Naive thymus-derived CD4-positive, alpha-beta T cell (primary cell): ENCODE data around the gene SETX. TPM values are rescaled to one million over a fixed set of nuclear protein-coding genes. Genes with fewer than 3 reads are reported as not detected.
A peak's percentile ranks its signal among the peaks of the same experiment; 100 is the strongest.

ENCODE experiments used
- ATAC-seq: fragments of 150-1000 bp; cut with Tn5 transposase; 2 replicates; pipeline ENCODE4 v1.10.0; 2021; ENCODE audit warnings: mild to moderate bottlenecking, moderate library complexity
- CTCF ChIA-PET: fragments of 350-600 bp; sonication (Branson Sonifier 250); formaldehyde crosslinking; loops from one replicate; lab custom pipeline; 2021; ENCODE audit warnings: antibody characterized with exemption; lab: Charles Lee
- POLR2A ChIA-PET: fragments of 350-600 bp; sonication (Branson Sonifier 250); formaldehyde crosslinking; loops from one replicate; lab custom pipeline; 2021; ENCODE audit warnings: antibody characterized with exemption, inconsistent platforms; lab: Charles Lee
- DNase-seq, 9 donors: peaks; one replicate each; pipeline versions ENCODE4 v3.0.0 to v3.0.0-alpha.2; 2020 to 2022; ENCODE audit warnings: mixed read lengths in 1 of 9
- H3K27ac ChIP-seq: one replicate; pipeline ENCODE4 v1.7.0; 2013; ENCODE audit warnings: mild to moderate bottlenecking, low read depth, low read length, moderate library complexity
- H3K27me3 ChIP-seq, 2 donors: one replicate each; pipeline ENCODE4 v1.7.0; 2013; ENCODE audit warnings: low read length in 2 of 2, mild to moderate bottlenecking in 2 of 2, moderate library complexity in 2 of 2; ENCODE audit not compliant: control insufficient read depth in 2 of 2, insufficient read depth in 2 of 2
- H3K36me3 ChIP-seq, 3 experiments: 1 replicate in 2 of 3; 2 replicates in 1 of 3; pipeline ENCODE4 v1.7.0; 2013; ENCODE audit warnings: low read length in 3 of 3, mild to moderate bottlenecking in 3 of 3, moderate library complexity in 1 of 3; ENCODE audit not compliant: insufficient read depth in 3 of 3, control insufficient read depth in 2 of 3
- H3K4me1 ChIP-seq, 2 donors: one replicate each; pipeline ENCODE4 v1.7.0; 2013; ENCODE audit warnings: low read length in 2 of 2, mild to moderate bottlenecking in 2 of 2, moderate library complexity in 1 of 2; ENCODE audit not compliant: control insufficient read depth in 2 of 2, insufficient read depth in 2 of 2
- H3K4me3 ChIP-seq: 2 replicates; pipeline ENCODE4 v1.7.0; 2013; ENCODE audit warnings: mild to moderate bottlenecking, low read length
- H3K9me3 ChIP-seq, 3 experiments: 1 replicate in 2 of 3; 2 replicates in 1 of 3; pipeline ENCODE4 v1.7.0; 2013; ENCODE audit warnings: low read length in 3 of 3; ENCODE audit not compliant: control insufficient read depth in 2 of 3
- H3K27ac Mint-ChIP-seq, 9 donors: one replicate each; pipeline ENCODE4 v1.8.0; 2020 to 2022; ENCODE audit warnings: mixed read lengths in 9 of 9, mild to moderate bottlenecking in 8 of 9, moderate library complexity in 5 of 9, inconsistent platforms in 2 of 9
- H3K27me3 Mint-ChIP-seq, 5 donors: one replicate each; pipeline ENCODE4 v1.8.0; 2021 to 2022; ENCODE audit warnings: mixed read lengths in 5 of 5, mild to moderate bottlenecking in 1 of 5
- H3K36me3 Mint-ChIP-seq, 5 donors: one replicate each; pipeline ENCODE4 v1.8.0; 2020 to 2022; ENCODE audit warnings: mixed read lengths in 5 of 5, mild to moderate bottlenecking in 3 of 5, inconsistent platforms in 1 of 5
- H3K4me1 Mint-ChIP-seq, 7 donors: one replicate each; pipeline ENCODE4 v1.8.0; 2020 to 2022; ENCODE audit warnings: mixed read lengths in 7 of 7, mild to moderate bottlenecking in 3 of 7, inconsistent platforms in 1 of 7
- H3K4me3 Mint-ChIP-seq, 10 donors: one replicate each; pipeline ENCODE4 v1.8.0; 2020 to 2022; ENCODE audit warnings: mild to moderate bottlenecking in 10 of 10, mixed read lengths in 10 of 10, moderate library complexity in 6 of 10, inconsistent platforms in 2 of 10
- H3K9me3 Mint-ChIP-seq, 11 donors: one replicate each; pipeline ENCODE4 v1.8.0; 2020 to 2022; ENCODE audit warnings: mixed read lengths in 11 of 11, mild to moderate bottlenecking in 4 of 11, inconsistent platforms in 1 of 11, moderate library complexity in 1 of 11
- intact Hi-C, 2 donors: fragments of 100-400 bp; cut with micrococcal nuclease; formaldehyde crosslinking; loops; one replicate each; pipeline ENCODE4 v1.15.1; 2023
- polyA plus RNA-seq, 2 donors: library from polyadenylated mRNA; unstranded; fragments of 300-500 nt; fragmentation: Illumina TruSeq; gene quantifications; one replicate each; pipeline ENCODE4 v1.2.3, GENCODE V29; 2021
- total RNA-seq, 6 experiments: library from RNA in 5 of 6; stranded (reverse) in 5 of 6; gene quantifications; 1 replicate in 5 of 6; 2 replicates in 1 of 6; pipeline ENCODE4 v1.2.3 and lab custom pipeline; 2021 to 2026

Gene SETX
- total and polyA plus RNA-seq, 7 experiments from 2014 or later, result 29.0 to 83.2 (median 66.1) TPM

GRCh38 chr9:132309056-132309455 lies 45.7 kb downstream of the SETX start:
- Histone ChIP-seq H3K4me3 (no peak overlapping the region), H3K27ac (no peak overlapping the region), H3K27me3 (no peaks in the 10 kb centered on the region), H3K4me1 (no peaks in the 10 kb centered on the region), H3K36me3 (peaks cover 10 to 79% (median 11%) of the 10 kb centered on the region in 3 experiments), H3K9me3 (no peaks in the 10 kb centered on the region)
- H3K36me3 Mint-ChIP-seq, result peaks cover 13 to 64% (median 44%) of the 10 kb centered on the region in 5 donors
- H3K4me3 Mint-ChIP-seq, result no peak overlapping the region
- peak overlapping the region in 5 of 9 donors; percentile 4 to 62 (median 12) for H3K27ac Mint-ChIP-seq
- DNase-seq (no peak), ATAC-seq (no peak)
- no peaks in the 10 kb centered on the region for H3K27me3 Mint-ChIP-seq
- peaks cover 0 to 4% (median 0%) of the 10 kb centered on the region in 11 donors for H3K9me3 Mint-ChIP-seq
- H3K4me1 Mint-ChIP-seq, result peaks cover 10 to 46% (median 36%) of the 10 kb centered on the region in 7 donors
- POLR2A ChIA-PET, result interaction anchor here (0.7 to 1.0 kb wide), 2 partner anchors 9 to 14 kb away, joined by 3 to 5 read pairs; no protein-coding TSS in a partner anchor
- CTCF ChIA-PET, result interaction anchor here (0.6 to 0.9 kb wide), 2 partner anchors 41 to 56 kb away, joined by 3 to 6 read pairs; no protein-coding TSS in a partner anchor
- intact Hi-C loops, result no loop called here

GRCh38 chr9:132301521-132301920 lies 53.3 kb downstream of the SETX start:
- ATAC-seq, result no peak
- no peaks in the 10 kb centered on the region for H3K27me3 Mint-ChIP-seq
- Histone ChIP-seq H3K36me3 (peaks cover 26 to 75% (median 38%) of the 10 kb centered on the region in 3 experiments), H3K4me1 (no peaks in the 10 kb centered on the region), H3K27me3 (no peaks in the 10 kb centered on the region), H3K9me3 (no peaks in the 10 kb centered on the region), H3K27ac (no peak overlapping the region), H3K4me3 (no peak overlapping the region)
- CTCF ChIA-PET, result no interaction called here
- H3K27ac Mint-ChIP-seq, result peak overlapping the region in 1 of 9 donors; percentile 13
- peaks cover 6 to 33% (median 26%) of the 10 kb centered on the region in 7 donors for H3K4me1 Mint-ChIP-seq
- no peak for DNase-seq
- H3K4me3 Mint-ChIP-seq, result no peak overlapping the region
- peaks cover 12 to 52% (median 34%) of the 10 kb centered on the region in 5 donors for H3K36me3 Mint-ChIP-seq
- H3K9me3 Mint-ChIP-seq, result no peaks in the 10 kb centered on the region
- intact Hi-C loops, result no loop called here
- POLR2A ChIA-PET, result interaction anchor here (0.6 kb wide), 1 partner anchor 15 kb away, joined by 3 read pairs; no protein-coding TSS in a partner anchor

- H3K9me3 Mint-ChIP-seq, result no peaks in the 10 kb centered on the region
- intact Hi-C loops, result no loop called here
- peak overlapping the region in 6 of 9 donors; percentile 9 to 62 (median 25) for H3K27ac Mint-ChIP-seq
- H3K36me3 Mint-ChIP-seq, result peaks cover 17 to 56% (median 39%) of the 10 kb centered on the region in 5 donors
- H3K4me3 Mint-ChIP-seq, result no peak overlapping the region
- Histone ChIP-seq H3K27ac (no peak overlapping the region), H3K27me3 (no peaks in the 10 kb centered on the region), H3K4me1 (no peaks in the 10 kb centered on the region), H3K9me3 (no peaks in the 10 kb centered on the region), H3K4me3 (no peak overlapping the region), H3K36me3 (peaks cover 26 to 81% (median 61%) of the 10 kb centered on the region in 3 experiments)
- DNase-seq, result no peak
- H3K27me3 Mint-ChIP-seq, result no peaks in the 10 kb centered on the region
- ATAC-seq, result no peak
- POLR2A ChIA-PET, result no interaction called here
- CTCF ChIA-PET, result no interaction called here
- H3K4me1 Mint-ChIP-seq, result peaks cover 6 to 45% (median 32%) of the 10 kb centered on the region in 7 donors
These were observed 55.6 kb downstream of the SETX start for GRCh38 chr9:132299221-132299620.

GRCh38 chr9:132295181-132295580 lies 59.6 kb downstream of the SETX start:
- intact Hi-C loops, result no loop called here
- no peaks in the 10 kb centered on the region for H3K27me3 ChIP-seq
- no peaks in the 10 kb centered on the region for H3K4me1 ChIP-seq
- peak overlapping the region; percentile 0 to 86 (median 49) for H3K27ac Mint-ChIP-seq
- H3K36me3 Mint-ChIP-seq, result peaks cover 17 to 48% (median 33%) of the 10 kb centered on the region in 5 donors
- DNase-seq (no peak), ATAC-seq (no peak)
- no peaks in the 10 kb centered on the region for H3K27me3 Mint-ChIP-seq
- H3K4me1 Mint-ChIP-seq, result peaks cover 8 to 45% (median 38%) of the 10 kb centered on the region in 7 donors
- no peaks in the 10 kb centered on the region for H3K9me3 Mint-ChIP-seq
- no peak overlapping the region for H3K27ac ChIP-seq
- H3K9me3 ChIP-seq, result no peaks in the 10 kb centered on the region
- H3K4me3 Mint-ChIP-seq, result no peak overlapping the region
- peaks cover 26 to 65% (median 59%) of the 10 kb centered on the region in 3 experiments for H3K36me3 ChIP-seq
- CTCF ChIA-PET, result interaction anchor here (0.7 kb wide), 1 partner anchor 20 kb away, joined by 4 read pairs; no protein-coding TSS in a partner anchor
- POLR2A ChIA-PET, result no interaction called here
- no peak overlapping the region for H3K4me3 ChIP-seq

- Histone ChIP-seq H3K4me1 (no peaks in the 10 kb centered on the region), H3K9me3 (no peaks in the 10 kb centered on the region), H3K27me3 (no peaks in the 10 kb centered on the region), H3K27ac (peak overlapping the region; percentile 49), H3K4me3 (no peak overlapping the region), H3K36me3 (peaks cover 21 to 57% (median 43%) of the 10 kb centered on the region in 3 experiments)
- Mint-ChIP-seq H3K9me3 (no peaks in the 10 kb centered on the region), H3K4me1 (peaks cover 8 to 46% (median 32%) of the 10 kb centered on the region in 7 donors), H3K27me3 (no peaks in the 10 kb centered on the region), H3K4me3 (peak overlapping the region in 8 of 10 donors; percentile 14 to 57 (median 39)), H3K27ac (peak overlapping the region; percentile 49 to 81 (median 66)), H3K36me3 (peaks cover 8 to 37% (median 25%) of the 10 kb centered on the region in 5 donors)
- DNase-seq (peak in 4 of 9 donors; percentile 7 to 29 (median 16)), ATAC-seq (peak; percentile 48)
- intact Hi-C loops, result no loop called here
- ChIA-PET POLR2A (no interaction called here), CTCF (no interaction called here)
These were observed 61.6 kb downstream of the SETX start for GRCh38 chr9:132293145-132293721.

- Mint-ChIP-seq H3K27ac (peak overlapping the region in 7 of 9 donors; percentile 8 to 82 (median 36)), H3K27me3 (no peaks in the 10 kb centered on the region)
These were observed 65.8 kb downstream of the SETX start for GRCh38 chr9:132288966-132289365.

More at GRCh38 chr9:132288966-132289365, 65.8 kb downstream of the SETX start:
- no peaks in the 10 kb centered on the region for H3K9me3 Mint-ChIP-seq
- ATAC-seq (no peak), DNase-seq (no peak)
- Histone ChIP-seq H3K27ac (peak overlapping the region; percentile 35), H3K27me3 (no peaks in the 10 kb centered on the region), H3K36me3 (peaks cover 10 to 60% (median 18%) of the 10 kb centered on the region in 3 experiments), H3K4me3 (no peak overlapping the region), H3K4me1 (no peaks in the 10 kb centered on the region), H3K9me3 (no peaks in the 10 kb centered on the region)
- H3K36me3 Mint-ChIP-seq, result peaks cover 0 to 21% (median 14%) of the 10 kb centered on the region in 5 donors
- intact Hi-C loops, result loop anchor here in 1 of 2 donors (10.0 kb wide), 1 partner anchor 46 kb away; no protein-coding TSS in a partner anchor
- H3K4me1 Mint-ChIP-seq, result peaks cover 2 to 22% (median 11%) of the 10 kb centered on the region in 7 donors
- no peak overlapping the region for H3K4me3 Mint-ChIP-seq
- POLR2A ChIA-PET, result interaction anchor here (0.8 kb wide), 1 partner anchor 11 kb away, joined by 3 read pairs; no protein-coding TSS in a partner anchor
- CTCF ChIA-PET, result no interaction called here
